HG03342 (cell line): ENCODE measurements around the gene RAB27A.

ENCODE experiments used
- ATAC-seq: cut with Tn5 transposase; IDR thresholded peaks from one replicate; pipeline ENCODE4 v1.9.1; 2021; ENCODE audit warnings: mild to moderate bottlenecking, moderate library complexity; ENCODE audit not compliant: unreplicated experiment

Gene RAB27A

DNA sequence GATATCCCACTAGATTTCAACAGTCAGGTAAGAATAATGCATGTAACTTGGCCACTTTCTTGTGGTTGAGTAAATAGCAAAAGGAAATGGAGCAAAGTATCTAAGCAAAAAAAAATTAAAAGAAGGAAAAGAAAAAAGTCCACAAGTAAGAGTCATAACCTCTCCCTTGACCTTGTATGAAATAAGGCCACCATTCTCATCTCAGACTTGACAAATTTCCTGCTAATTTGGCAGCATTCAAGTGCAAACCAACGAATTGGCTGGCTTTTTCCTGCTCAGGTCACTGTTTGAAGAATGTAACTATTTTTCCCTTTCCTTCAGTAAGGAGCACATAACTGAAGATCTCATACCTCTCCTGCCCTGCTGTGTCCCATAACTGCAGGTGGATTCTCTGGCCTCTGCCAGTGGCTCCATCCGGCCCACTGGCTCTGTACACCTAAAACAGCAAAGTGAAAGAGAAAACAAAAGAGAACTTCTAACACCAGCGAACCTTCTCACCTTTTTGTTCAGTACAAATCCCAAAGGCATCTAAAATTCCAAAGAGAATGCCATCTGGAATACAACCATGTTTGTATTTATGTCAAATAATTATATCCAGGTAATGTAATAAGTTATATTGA is 59.5 kb downstream of the RAB27A start:
- ATAC-seq, result no peak

DNA sequence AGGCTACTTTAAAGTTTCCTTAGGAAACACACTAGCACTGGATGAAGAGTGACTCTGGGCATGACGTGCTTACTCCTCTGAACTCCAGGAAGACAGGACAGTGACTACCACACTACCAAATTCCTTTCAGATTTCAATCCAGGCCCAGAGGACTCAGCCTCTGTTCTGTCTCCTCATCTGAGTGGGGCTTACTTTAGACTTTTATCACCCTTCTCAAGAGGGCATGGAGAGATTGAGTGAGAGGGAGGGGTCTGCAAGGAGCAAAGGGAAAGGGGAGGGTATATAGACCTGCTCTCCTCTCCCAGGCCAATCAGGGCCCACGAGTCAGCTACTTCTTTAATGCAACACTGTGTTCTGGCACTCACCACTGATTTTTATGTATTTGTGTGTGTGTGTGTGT is 63.5 kb downstream of the RAB27A start:
- ATAC-seq, result no peak

DNA sequence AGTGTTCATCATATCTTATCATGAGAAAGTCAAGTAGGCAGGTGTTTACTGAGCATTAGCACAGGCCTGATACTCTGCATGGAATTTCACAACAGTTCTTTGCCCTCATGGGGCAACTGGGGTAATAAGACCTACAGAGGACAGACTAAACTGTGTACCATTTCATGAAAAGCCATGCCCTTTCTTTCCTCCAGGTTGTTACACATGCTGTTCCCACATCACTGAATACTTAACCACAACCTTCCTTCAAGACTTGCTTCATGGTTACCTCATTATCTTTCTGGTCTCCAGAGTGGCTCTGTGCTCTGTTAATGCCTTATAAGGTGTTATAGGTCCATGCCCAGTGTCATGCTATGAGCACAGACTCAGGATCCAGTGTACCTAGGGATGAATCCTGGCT is 64.7 kb downstream of the RAB27A start:
- no peak for ATAC-seq

DNA sequence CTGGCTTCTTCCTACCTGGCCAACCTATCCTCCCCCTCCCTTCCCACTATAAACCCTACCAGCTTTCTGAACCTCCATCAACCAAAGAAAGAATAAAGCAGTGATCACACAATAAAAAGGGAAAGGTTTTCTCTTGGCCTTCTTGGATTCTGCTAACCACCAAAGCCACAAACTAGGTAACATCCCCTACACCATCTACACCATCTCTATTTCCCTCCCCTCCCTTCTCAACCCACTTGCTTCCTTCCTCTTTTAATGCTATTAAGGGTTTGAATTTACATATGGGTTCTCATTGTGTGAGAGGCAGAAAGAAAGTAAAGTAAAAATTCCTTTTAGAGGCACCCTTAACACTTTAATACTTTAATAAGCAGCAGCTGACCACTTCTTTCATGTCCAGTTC is 67.0 kb downstream of the RAB27A start:
- ATAC-seq, result peak; percentile 70

DNA sequence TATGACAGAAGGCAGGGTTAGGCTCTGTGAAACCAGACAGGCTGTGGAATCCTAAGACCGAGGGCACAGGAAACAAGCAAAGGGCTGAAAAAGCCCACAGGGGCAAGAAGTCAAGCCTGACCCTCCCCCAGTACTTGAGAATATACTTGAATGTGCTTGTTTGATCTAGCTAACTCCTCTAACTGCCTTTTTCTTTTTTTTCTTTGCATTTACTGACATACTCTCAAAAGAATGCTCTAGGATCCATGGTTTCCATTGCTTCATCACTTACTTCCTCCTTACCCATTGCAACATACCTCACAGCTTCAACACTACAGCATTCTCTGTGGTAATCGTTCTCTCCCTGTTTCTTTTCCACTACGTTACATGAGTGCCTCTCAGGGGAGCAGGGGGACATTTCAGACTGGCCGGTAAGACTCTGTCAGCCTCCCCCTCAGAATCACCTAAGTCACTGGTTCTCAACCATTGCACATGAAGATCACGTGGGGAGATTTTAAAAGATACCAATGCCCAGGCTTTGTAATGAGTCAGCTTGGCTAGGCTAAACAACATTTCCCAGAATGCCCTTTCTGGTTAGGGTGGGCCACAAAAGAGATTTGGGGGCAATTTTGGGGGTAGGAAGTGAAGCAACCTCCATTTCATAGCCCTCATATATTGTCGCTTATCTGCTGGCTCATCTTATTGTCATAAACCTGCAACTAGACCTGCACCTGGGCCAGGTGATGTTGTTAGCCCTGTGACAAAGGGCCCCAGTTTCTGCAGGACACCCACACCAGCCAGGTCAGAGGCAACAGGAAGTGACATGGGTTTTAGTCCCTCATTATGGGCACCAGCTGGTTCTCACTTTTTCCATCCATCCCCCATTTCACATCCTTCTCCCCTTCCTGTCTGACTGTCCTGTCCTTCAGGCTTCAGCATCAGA is 68.3 kb downstream of the RAB27A start:
- ATAC-seq, result no peak

DNA sequence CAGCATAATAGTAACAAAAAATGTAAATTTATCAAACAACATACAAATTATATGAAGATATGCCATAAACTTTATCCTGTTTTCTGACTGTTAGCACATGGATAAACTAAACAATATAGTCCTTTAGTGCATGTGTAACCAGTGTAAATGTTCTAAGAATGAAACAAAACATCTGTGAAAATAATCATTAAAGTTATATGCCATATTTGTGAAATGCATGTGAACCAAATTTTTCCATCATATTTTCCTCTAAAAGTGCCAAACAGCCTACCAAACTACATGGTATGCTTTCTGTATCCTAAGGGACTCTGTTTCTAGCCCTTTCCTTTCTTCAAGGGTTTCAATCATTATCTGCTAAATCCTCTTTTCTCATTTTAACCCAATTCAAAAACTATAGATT is 69.0 kb downstream of the RAB27A start:
- ATAC-seq, result no peak

DNA sequence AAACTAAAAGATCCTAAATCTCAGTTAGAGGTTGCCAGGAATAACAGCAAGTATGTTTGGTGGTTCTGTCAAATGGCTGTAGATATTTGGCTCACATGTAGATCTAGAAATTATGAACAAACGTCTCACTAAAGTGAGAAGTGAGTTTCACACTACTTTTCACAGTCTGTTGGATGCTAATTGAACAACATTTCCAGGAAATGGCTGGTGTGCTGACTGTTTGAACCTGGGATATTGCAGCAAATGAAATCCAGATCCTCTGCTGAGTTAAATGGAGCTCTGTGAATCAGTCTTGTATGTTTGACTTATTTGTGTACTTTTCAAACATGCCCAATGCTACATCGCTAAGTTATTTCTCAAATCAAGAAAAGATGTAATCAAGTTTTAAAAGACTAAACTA is 71.6 kb downstream of the RAB27A start:
- no peak for ATAC-seq

DNA sequence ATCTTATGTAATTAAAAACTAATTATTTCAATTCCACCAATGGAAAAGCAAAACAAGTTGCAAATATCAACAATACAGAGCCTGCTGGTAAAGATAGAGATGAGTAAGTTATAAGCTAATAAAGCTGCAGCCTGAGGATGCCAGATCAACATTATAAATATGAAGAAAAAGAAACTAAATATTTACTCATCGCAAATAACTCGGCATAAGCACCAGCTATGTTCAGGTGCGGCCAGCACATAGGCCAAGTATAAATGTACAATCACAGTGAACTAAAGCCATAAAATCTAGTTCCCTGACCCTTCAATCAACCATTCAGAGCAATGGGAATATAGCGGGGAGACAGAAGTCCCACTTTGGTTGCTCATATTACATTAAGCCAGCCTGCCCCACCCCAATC is 85.1 kb downstream of the RAB27A start:
- no peak for ATAC-seq

DNA sequence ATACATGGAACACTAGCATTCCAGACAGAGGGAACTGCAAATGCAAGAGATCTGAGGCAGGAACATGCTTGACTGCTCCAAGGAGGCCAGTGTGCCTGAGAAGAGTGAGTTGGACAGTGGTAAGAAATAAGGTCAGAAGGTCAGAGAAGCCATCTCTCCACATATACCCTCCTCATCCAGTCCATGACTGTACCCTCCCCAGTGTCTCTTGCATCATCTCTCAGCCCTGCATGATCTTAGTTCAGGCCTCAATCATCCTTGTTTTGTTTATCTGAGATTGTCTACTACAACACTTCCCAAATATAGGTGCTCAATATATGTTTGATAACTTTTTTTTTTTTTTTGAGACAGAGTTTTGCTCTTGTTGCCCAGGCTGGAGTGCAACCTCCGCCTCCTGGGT is 87.4 kb downstream of the RAB27A start:
- no peak for ATAC-seq

DNA sequence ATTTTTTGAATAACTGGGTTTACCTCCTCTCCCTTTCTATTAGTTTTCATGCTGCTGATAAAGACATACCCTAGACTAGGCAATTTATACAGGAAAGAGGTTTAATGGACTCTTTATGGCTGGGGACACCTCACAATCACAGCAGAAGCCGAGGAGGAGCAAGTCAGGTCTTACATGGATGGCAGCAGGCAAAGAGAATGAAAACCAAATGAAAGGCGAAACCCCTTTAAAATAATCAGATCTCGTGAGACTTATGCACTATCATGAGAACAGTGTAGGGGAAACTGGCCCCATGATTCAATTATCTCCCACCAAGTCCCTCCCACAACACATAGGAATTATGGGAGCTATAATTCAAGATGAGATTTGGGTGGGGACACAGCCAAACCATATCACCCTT is 90.9 kb downstream of the RAB27A start:
- no peak for ATAC-seq

DNA sequence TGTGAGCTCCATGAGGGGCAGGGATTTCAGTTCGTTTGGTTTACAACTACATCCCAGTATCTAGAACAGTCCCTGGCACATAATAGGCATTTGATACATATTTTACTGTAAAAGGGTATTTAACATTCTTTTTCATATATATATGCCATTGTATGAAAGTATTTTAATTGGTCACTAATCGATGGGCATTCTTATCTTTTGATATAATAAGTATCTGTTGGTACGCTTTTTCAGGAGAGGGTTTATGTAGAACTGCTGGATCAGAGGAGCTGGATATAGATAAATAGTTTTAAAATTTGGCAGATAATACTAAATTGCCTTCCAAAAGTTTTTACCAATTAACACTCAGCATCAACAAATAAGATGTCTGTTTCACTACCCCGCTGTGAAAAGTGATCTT is 91.9 kb downstream of the RAB27A start:
- no peak for ATAC-seq

DNA sequence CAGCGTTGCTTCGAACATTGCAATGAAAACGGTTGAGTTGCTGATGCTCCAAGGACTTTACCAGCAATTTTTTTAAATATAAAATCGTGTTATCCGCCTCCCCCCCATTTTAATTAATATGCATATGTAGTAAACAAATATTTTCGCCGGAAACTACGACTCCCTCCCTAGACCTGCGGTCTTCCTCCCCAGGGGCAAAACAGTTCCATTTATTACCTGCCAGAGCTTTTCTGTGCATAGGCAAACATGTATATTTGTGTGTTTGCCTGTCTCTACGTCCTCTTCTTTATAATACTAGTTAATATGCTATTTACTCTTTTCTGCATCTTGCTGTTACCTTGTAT is 92.3 kb downstream of the RAB27A start:
- peak; percentile 18 for ATAC-seq

DNA sequence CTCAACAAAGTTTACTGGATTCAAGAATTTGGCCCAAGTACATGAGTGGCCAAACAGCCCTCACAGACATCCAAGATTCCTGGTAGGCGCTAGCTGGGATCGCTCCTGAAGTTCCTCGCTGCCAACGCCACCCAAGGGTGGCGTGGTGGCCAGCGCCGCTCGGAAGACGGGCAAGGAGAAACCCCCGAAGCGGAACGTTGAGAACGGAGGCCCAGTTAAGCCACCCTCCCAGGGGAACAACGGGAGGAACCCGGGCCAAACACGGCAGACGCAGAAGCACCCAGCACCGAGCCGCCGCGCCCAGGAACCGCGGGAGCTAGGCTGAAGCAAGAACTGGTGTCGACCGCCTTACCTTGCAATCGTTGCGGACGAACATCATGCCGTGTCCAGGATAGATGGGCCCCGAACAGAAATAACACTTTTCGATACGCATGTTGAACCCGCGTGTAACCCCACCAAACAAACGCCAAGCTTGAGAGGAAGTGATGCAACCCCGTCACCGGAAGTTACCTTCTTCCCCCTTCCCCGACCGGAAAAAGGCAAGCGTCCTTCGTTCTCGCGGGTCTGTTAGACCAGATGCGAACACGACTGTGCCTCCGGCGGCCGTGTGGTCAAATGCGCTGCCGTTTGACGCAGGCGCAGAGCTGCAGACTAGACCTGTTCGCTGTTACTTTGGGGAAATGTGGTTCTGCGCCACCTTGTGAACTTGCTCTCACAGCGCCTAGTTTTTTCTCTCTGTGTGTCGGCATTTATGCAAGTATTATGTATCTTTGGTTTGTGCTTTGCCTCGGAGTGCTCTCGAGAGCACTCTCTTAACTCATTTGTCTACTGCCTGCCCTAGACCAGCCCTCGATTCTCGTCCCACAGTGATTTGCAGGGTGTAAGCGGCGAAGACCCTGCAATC is 92.9 kb downstream of the RAB27A start, which contains the start of gene RSL24D1:
RSL24D1 (minus strand) TSS at position 484 of the 904 bp plus-strand sequence; CDS start at position 433, 51 bp downstream.
- ATAC-seq, result peak; percentile 96

DNA sequence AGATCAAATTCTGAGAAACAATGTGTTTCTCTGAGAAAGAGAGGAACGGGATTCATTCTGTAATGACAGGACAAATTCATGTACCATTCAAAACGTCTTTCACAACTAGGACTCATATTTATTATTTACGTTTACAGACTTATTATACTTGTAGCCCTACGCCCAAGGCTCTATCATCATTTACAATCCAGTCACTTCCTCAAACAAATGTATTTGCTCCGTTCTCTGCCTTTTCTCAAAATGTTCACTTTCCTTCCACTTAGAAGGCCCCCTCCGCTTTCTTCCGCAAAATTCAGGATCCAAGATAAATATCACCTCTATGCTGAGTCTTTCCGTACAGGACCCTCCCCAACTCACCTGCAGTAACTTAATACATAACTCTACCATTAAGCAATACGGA is 93.6 kb downstream of the RAB27A start:
- ATAC-seq, result no peak

DNA sequence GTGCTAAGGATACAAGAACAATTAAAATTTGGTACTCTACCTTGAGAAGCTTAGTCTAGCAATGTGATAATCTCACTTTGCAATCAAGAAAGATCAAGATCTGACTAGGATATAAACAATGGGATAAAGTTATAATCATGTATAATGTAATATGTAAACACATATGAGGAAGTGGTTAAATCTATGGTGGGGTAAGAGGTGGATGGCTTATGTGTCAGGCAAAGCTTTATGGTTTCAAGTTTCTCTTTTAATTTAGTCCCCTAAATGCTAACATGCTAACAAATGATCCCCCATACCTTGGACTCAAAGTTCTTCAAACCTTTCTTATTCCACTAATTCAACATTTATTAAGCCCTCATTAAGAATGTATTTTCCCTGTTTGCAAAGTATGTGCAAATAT is 95.4 kb downstream of the RAB27A start:
- ATAC-seq, result no peak

DNA sequence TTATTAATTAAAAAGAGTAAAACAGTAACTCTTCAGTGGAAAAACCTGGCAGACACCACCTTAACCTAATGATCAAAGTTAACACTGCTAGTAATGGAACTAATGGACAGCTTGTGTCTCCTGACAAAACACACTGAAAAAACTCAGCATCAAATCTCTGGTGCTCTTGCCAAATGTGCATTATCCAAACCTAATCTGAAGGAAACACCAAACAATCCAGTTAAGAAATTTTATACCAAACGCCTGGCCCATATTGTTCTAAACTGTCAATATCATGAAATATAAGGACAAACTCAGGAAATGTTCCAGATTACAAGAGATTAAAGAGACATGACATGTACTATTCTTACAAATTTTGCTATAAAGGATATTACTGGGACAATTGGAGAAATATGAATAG is 103.3 kb downstream of the RAB27A start:
- no peak for ATAC-seq

DNA sequence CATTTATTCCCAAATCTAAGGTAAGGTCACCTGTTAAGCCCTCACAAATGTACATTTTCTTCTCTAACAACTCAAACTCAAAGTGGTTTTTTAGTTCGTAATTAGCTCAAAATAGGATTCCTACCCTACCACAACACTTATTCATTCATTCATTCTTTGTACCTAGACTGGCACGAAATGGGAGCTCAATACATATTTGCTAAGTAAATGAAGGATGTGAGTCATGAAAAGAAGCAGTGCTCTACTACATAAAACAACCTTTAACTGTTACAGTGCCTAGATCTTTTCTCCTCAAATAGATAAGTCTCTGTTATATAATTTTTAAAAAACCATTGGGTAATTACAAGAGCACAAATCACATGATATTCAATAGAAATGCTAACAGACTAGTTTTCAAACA is 105.9 kb downstream of the RAB27A start:
- ATAC-seq, result no peak

DNA sequence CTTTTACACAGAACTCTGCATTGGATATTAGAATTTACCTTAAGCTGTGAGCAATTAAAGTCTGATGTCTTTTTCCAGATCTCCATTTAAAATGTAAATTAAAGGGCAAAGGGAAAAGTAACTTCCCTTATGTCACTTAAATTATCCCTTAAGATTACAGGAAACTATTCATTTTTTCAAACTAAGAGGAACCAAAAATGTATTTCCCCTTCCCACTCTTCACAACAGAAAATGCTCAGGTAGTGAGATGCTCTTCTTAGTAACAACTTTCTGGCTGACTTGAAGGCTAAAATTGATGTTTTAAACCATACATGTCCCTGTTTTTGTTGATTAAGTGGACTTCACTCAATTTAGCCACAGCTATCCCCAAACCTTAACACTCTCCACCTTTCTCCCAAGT is 110.5 kb downstream of the RAB27A start:
- no peak for ATAC-seq

DNA sequence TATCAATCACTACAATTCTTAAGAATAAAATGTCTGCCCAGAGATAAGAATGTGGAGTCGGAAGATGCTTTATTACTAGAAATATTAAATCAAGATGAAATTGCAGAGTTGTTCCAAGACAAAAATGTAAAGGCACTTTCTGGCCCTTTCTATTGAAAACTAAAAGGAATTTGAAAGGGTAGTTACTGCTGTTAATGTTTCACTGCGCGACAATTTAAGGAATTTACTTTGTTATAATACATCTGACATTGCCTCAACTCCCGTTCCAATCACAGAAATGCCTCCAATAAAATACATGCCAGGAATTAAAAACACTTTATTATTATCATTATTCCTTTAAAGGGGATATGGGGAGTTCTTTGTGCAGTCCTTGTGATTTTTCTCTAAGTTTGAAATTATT is 119.3 kb downstream of the RAB27A start:
- ATAC-seq, result no peak

DNA sequence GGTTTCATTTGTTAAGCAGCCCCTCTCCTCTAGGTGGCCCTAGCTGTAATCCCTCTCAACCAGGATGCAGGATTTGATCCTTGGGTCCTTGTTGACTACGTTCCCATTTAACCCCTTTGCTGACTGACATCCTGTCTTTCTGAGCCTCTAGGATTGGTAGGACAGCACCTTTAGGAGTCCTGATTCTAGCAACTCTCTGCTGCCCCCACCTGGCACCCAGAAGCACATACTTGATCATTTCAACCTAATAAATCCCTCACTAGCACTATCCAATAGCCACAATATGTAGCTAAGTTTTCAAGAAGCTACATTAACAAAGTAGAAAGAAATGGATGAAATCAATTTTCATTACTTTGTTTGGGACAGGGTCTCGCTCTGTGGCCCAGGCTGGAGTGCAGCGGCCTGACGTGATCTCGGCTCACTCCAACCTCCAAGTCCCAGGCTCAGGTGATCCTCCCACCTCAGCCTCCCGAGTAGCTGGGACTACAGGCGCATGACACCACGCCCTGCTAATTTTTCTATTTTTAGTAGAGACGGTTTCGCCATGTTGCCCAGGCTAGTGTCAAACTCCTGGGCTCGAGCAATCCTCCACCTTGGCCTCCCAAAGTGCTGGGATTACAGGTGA is 121.2 kb downstream of the RAB27A start:
- peak; percentile 95 for ATAC-seq

DNA sequence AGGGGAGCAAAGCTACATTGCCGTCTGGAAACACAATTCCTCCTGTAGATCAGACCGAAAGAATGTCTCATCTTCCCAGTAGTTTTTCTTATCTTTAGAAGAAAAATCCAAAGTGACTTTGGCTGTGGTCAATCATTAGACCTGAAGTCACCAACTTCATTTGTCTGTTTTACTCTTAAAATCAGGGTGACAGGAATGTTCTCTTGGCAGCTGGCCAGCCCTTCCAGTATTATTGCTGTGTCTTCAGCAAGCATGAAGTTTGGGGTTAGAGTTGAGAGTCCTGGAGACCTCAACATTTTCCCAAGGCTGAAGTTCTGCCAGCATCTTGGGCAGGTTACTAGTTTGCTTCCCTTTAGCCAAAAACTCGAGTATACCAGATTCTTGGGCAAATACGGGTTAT is 125.3 kb downstream of the RAB27A start:
- ATAC-seq, result no peak
